ENCODE results near the gene FICD.
"Not testable (repeated sequence)": the region's sequence is repeated elsewhere in the genome, so short reads cannot be mapped to it uniquely, and the experiment has no call there.

FICD gene

GRCh38 chr12:108527166-108527496 is 12.1 kb downstream of the FICD start:
- Histone ChIP-seq H2AFZ (ENCODE audit: low read depth, low read length) (no peak overlapping the region), H3K4me3 (ENCODE audit: low read length) (no peak overlapping the region), H3K27me3 (ENCODE audit: insufficient read depth, low read length) (no peaks in the 10 kb centered on the region), H3K4me1 (ENCODE audit: insufficient read depth, low read length) (peaks cover 26% of the 10 kb centered on the region), H3K36me3 (ENCODE audit: insufficient read depth, low read length) (peaks cover 76% of the 10 kb centered on the region), H3K9me3 (ENCODE audit: low read length) (no peaks in the 10 kb centered on the region)

DNA sequence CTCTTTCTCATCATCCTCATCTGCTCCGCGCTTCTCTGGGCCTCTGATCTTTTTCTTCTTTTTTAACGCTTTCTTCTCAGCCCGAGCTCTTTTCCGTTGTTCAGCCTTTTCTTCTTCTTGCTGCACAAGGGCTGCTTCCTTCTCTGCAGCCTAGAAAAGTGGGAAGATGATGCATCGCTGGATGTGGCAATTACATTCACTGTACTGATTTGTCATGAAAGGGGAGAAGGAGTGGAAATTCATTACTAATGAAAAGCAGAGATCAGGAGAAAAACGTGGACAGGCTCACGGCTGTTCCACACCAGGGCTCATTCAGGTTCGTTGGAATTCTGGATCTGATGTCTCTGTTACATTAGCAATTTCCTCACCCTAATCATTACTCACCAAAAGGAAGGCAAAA is 15.1 kb downstream of the FICD start:
- Histone ChIP-seq H3K4me1 (ENCODE audit: insufficient read depth, low read length) (peaks cover 26% of the 10 kb centered on the region), H2AFZ (ENCODE audit: low read depth, low read length) (no peak overlapping the region), H3K36me3 (ENCODE audit: insufficient read depth, low read length) (peaks cover 71% of the 10 kb centered on the region), H3K4me3 (ENCODE audit: low read length) (no peak overlapping the region), H3K27me3 (ENCODE audit: insufficient read depth, low read length) (no peaks in the 10 kb centered on the region), H3K9me3 (ENCODE audit: low read length) (no peaks in the 10 kb centered on the region)

DNA sequence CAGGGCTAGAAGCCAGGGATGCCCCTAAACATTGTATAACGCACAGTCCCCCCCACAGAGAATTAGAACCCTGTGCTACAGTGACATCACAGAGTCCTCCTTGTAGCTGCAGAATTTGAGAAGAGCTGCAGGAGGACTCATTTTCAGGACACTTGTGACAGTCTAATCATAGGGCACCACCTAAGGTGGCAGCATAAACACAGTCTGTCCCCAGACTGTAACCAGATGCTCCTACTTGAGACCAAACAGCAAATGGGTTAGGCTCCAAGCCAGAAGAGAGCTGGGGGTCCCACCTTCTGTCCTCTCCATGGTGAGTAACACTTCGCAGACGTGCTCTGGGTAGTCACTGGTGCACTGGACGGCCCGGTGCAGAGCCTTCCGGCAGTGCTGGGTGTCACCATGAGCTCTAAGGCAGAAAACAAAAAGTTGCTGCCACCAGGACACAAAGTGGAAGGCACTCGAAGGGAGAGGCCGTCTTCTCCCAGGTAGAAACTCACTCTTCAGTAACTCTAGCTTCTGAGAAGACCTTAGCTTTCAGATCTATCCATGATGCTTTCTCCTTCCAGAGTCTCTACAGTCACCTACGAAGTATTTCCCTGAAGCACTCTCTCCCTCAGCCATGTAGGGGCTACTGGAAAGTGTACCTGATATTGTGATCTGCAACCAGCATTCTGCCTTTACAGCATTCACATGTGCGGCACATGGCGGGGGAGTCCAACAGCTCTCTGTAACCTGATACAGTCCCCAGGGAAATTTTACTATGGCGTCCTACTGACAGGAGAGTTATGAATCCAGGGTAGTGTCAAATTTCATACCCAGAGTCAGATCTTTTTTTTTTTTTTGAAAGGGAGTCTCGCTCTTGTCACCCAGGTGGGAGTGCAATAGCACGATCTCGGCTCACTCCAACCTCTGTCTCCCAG is 17.1 kb downstream of the FICD start:
- no peaks in the 10 kb centered on the region for H3K9me3 ChIP-seq (ENCODE audit: low read length)
- peaks cover 8% of the 10 kb centered on the region for H3K4me1 ChIP-seq (ENCODE audit: insufficient read depth, low read length)
- peaks cover 79% of the 10 kb centered on the region for H3K36me3 ChIP-seq (ENCODE audit: insufficient read depth, low read length)
- no peaks in the 10 kb centered on the region for H3K27me3 ChIP-seq (ENCODE audit: insufficient read depth, low read length)
- H3K4me3 ChIP-seq (ENCODE audit: low read length) = no peak overlapping the region
- H2AFZ ChIP-seq (ENCODE audit: low read depth, low read length) = no peak overlapping the region

DNA sequence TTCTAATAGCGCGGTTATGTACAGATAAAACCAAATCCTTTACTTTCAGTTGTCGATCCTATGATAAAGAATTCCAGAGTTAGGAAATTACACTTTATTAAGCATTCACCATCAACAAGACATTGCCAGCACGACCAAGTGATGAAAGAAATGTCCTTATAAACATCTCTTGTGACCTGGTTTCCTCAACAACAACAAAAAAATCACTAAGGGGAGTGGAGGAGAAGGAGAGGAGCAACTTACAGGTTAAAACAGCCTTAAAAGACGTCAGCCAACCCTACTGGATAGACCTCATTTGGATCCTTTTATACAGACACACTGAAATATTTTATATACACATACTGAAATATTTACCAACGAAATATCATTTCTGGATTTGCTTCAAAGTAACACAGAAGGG is 23.1 kb downstream of the FICD start:
- no peak overlapping the region for H2AFZ ChIP-seq (ENCODE audit: low read depth, low read length)
- H3K36me3 ChIP-seq (ENCODE audit: insufficient read depth, low read length) = peaks cover 76% of the 10 kb centered on the region
- peaks cover 2% of the 10 kb centered on the region for H3K4me1 ChIP-seq (ENCODE audit: insufficient read depth, low read length)
- H3K27me3 ChIP-seq (ENCODE audit: insufficient read depth, low read length) = no peaks in the 10 kb centered on the region
- no peak overlapping the region for H3K4me3 ChIP-seq (ENCODE audit: low read length)
- H3K9me3 ChIP-seq (ENCODE audit: low read length) = no peaks in the 10 kb centered on the region

- Histone ChIP-seq H3K27me3 (ENCODE audit: insufficient read depth, low read length) (no peaks in the 10 kb centered on the region), H3K36me3 (ENCODE audit: insufficient read depth, low read length) (peaks cover 76% of the 10 kb centered on the region), H3K9me3 (ENCODE audit: low read length) (no peaks in the 10 kb centered on the region), H3K4me3 (ENCODE audit: low read length) (no peak overlapping the region), H3K4me1 (ENCODE audit: insufficient read depth, low read length) (peaks cover 2% of the 10 kb centered on the region), H2AFZ (ENCODE audit: low read depth, low read length) (no peak overlapping the region)
Observed at GRCh38 chr12:108538616-108539195, 23.6 kb downstream of the FICD start.

DNA sequence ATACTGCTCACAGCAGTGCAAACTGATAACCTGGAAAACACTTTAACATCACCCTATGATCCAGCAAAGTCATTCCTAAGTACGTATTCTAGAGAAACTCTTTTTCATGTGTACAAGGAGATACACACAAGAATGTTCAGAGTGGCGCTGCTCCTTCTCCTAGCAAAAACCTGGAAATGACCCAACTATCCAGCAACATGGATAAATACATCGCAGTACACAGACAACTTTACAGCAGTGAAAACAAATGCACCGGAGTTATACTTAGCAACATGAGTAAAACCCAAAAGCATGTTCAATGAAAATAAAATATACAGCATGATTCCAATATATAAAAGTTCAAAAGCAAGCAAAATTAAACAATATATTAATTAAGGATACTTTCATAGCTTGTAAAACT is 27.2 kb downstream of the FICD start:
- H3K4me1 ChIP-seq (ENCODE audit: insufficient read depth, low read length) = peaks cover 2% of the 10 kb centered on the region
- H2AFZ ChIP-seq (ENCODE audit: low read depth, low read length) = no peak overlapping the region
- H3K36me3 ChIP-seq (ENCODE audit: insufficient read depth, low read length) = peaks cover 75% of the 10 kb centered on the region
- no peaks in the 10 kb centered on the region for H3K27me3 ChIP-seq (ENCODE audit: insufficient read depth, low read length)
- no peaks in the 10 kb centered on the region for H3K9me3 ChIP-seq (ENCODE audit: low read length)
- H3K4me3 ChIP-seq (ENCODE audit: low read length) = no peak overlapping the region

DNA sequence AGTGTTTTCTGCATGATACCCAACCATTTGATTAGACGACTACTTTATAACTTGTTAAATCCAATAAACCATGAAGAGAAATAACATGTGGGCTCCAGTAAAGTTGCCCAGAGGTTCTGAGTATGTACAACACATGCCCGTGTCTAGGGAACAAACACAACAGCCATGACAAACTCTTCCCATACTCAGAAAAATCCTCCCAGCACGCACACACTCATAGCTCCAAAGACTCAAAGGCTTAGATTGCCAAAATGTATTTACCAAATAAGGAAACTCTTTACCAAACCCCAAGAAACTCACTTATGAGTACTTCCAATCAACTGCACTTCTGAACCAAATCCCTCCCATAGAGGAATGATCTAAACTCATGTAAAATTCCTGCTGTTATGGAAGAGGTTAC is 28.6 kb downstream of the FICD start:
- peaks cover 2% of the 10 kb centered on the region for H3K4me1 ChIP-seq (ENCODE audit: insufficient read depth, low read length)
- no peak overlapping the region for H2AFZ ChIP-seq (ENCODE audit: low read depth, low read length)
- H3K9me3 ChIP-seq (ENCODE audit: low read length) = no peaks in the 10 kb centered on the region
- H3K36me3 ChIP-seq (ENCODE audit: insufficient read depth, low read length) = peaks cover 74% of the 10 kb centered on the region
- no peaks in the 10 kb centered on the region for H3K27me3 ChIP-seq (ENCODE audit: insufficient read depth, low read length)
- no peak overlapping the region for H3K4me3 ChIP-seq (ENCODE audit: low read length)

DNA sequence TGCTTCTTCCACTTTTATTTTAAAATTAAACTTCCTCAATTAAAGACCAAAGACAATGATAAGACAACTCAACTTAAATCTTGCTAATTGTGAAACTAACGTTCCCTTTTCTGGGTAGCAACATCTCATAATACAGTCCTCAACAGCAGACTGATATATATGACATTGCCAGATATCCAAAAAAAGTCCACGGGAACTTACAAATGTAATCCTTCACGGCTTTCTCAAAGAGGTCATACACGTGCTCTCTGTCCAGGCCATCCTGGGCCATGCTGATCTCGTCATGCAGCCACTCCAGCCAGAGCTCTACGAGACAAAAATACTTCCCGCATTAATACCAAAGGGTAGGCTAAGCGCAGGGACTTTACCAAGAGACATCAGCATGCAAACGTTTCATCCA is 32.6 kb downstream of the FICD start:
- Histone ChIP-seq H3K4me3 (ENCODE audit: low read length) (no peak overlapping the region), H2AFZ (ENCODE audit: low read depth, low read length) (no peak overlapping the region), H3K4me1 (ENCODE audit: insufficient read depth, low read length) (no peaks in the 10 kb centered on the region), H3K36me3 (ENCODE audit: insufficient read depth, low read length) (peaks cover 61% of the 10 kb centered on the region), H3K27me3 (ENCODE audit: insufficient read depth, low read length) (no peaks in the 10 kb centered on the region), H3K9me3 (ENCODE audit: low read length) (no peaks in the 10 kb centered on the region)

DNA sequence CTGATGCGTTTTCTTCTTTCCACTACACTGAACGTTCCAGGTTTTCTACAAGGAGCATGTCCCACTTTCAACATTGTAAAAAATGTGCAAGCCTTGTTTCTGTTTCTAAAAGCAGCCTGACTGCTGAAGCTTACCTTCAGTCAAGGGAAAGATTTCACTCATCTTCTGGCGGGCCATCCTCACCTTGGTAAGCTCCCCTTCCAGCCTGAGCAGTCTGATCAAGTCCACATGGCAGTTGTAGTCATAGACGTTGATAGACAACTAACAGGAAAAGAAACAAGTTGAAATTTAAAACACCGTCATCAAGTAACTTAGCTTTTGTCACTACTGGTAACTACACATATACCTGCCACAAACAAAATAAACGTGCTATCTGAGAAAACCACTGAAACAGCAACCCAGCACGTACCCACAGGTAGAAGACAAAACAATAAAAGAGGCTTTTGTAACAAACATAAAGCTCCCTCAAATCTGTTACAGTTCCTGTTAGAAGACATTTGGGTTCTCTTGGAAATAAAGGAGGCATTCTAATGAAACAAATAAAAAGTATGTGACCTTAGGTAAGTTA is 34.0 kb downstream of the FICD start:
- Histone ChIP-seq H3K4me1 (ENCODE audit: insufficient read depth, low read length) (no peaks in the 10 kb centered on the region), H3K27me3 (ENCODE audit: insufficient read depth, low read length) (no peaks in the 10 kb centered on the region), H3K36me3 (ENCODE audit: insufficient read depth, low read length) (peaks cover 47% of the 10 kb centered on the region), H3K4me3 (ENCODE audit: low read length) (no peak overlapping the region), H2AFZ (ENCODE audit: low read depth, low read length) (no peak overlapping the region), H3K9me3 (ENCODE audit: low read length) (no peaks in the 10 kb centered on the region)

DNA sequence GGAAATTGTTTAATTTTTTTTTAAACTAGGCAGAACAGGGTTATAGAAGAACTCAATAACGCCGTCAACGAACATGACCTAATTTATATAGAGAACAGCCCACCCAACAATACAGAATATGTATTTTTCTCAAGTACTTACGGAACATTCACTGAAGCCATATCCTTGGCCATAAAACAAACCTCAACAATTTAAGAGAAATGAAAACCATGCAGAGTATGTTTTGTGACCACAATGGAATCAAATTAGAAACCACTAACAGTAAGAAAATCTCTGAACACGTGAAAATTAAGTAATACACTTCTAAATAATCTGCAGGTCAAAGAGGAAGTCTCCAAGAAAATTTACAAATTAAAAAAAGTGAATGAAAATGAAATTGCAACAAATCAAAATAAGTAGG is 36.5 kb downstream of the FICD start:
- H3K4me1 ChIP-seq (ENCODE audit: insufficient read depth, low read length) = no peaks in the 10 kb centered on the region
- H3K36me3 ChIP-seq (ENCODE audit: insufficient read depth, low read length) = peaks cover 27% of the 10 kb centered on the region
- no peaks in the 10 kb centered on the region for H3K27me3 ChIP-seq (ENCODE audit: insufficient read depth, low read length)
- H3K4me3 ChIP-seq (ENCODE audit: low read length) = no peak overlapping the region
- no peaks in the 10 kb centered on the region for H3K9me3 ChIP-seq (ENCODE audit: low read length)
- H2AFZ ChIP-seq (ENCODE audit: low read depth, low read length) = no peak overlapping the region

DNA sequence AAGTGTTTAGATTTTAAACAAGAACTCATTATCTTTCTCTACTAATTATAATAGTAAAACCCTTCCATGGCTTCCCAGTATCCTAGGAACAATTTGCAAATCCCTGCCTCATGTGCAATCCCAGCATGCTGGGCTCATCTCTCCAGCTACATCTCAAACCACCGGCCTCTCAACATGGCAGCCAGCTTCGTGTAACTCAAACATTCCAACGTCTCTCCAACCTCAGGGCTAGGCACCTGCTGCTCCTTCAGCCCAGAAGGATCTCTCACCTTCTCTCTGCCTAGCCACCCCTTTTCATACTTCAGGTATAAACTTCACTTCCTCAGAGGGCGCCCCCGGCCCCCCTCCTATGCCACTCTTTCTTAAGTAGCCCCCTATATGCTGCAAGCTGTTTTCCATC is 38.7 kb downstream of the FICD start:
- peaks cover 15% of the 10 kb centered on the region for H3K36me3 ChIP-seq (ENCODE audit: insufficient read depth, low read length)
- H3K4me1 ChIP-seq (ENCODE audit: insufficient read depth, low read length) = no peaks in the 10 kb centered on the region
- no peak overlapping the region for H2AFZ ChIP-seq (ENCODE audit: low read depth, low read length)
- H3K9me3 ChIP-seq (ENCODE audit: low read length) = no peaks in the 10 kb centered on the region
- no peaks in the 10 kb centered on the region for H3K27me3 ChIP-seq (ENCODE audit: insufficient read depth, low read length)
- H3K4me3 ChIP-seq (ENCODE audit: low read length) = no peak overlapping the region

- not testable (repeated sequence) for H3K27me3 ChIP-seq (ENCODE audit: insufficient read depth, low read length); H3K36me3 ChIP-seq (ENCODE audit: insufficient read depth, low read length); H3K9me3 ChIP-seq (ENCODE audit: low read length); H3K4me3 ChIP-seq (ENCODE audit: low read length); H3K4me1 ChIP-seq (ENCODE audit: insufficient read depth, low read length); H2AFZ ChIP-seq (ENCODE audit: low read depth, low read length)
Observed at GRCh38 chr12:108555383-108555782, 40.3 kb downstream of the FICD start.

DNA sequence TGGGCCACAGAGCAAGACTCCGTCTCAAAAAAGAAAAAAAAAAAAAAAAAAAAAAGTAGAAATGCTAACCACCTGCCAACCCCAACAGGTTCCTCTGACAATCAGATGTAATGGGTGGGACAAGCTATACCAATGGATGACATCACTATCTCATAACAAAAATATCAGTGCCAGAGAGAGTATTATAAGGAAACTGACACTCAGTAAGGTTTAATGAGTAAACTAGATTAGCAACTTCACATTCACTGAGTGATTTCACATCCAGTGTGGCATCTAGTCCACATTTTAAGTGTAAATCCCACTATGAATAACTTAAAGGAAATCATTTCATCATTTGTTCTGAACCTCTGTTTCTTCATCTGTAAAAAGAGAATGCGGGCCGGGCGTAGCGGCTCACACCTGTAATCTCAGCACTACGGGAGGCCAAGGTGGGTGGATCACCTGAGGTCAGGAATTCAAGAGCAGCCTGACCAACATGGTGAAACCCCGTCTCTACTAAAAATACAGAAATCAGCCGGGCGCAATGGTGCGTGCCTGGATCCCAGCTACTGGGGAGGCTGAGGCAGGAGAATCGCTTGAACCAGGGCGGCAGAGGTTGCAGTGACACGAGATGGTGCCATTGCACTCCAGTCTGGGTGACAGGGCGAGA is 44.1 kb downstream of the FICD start:
- peaks cover 21% of the 10 kb centered on the region for H3K4me1 ChIP-seq (ENCODE audit: insufficient read depth, low read length)
- no peaks in the 10 kb centered on the region for H3K27me3 ChIP-seq (ENCODE audit: insufficient read depth, low read length)
- peaks cover 12% of the 10 kb centered on the region for H3K36me3 ChIP-seq (ENCODE audit: insufficient read depth, low read length)
- peak overlapping the region; percentile 78 for H3K4me3 ChIP-seq (ENCODE audit: low read length)
- no peak overlapping the region for H2AFZ ChIP-seq (ENCODE audit: low read depth, low read length)
- H3K9me3 ChIP-seq (ENCODE audit: low read length) = no peaks in the 10 kb centered on the region
